A549 (cell line): ENCODE results near the gene F5. TPM values are rescaled to one million over a fixed set of nuclear protein-coding genes. Genes with fewer than 3 reads are reported as not detected.

Source experiments
- polyA plus RNA-seq, 4 experiments: library from polyadenylated mRNA; depleted of rRNA in 3 of 4; stranded (reverse); fragments of >200 nt; fragmentation: RNase III in 1 of 4; extraction: RNeasy Plus Mini Kit Qiagen cat#74134 plus additional on column Dnase treatment in 1 of 4; gene quantifications; 2 replicates in 3 of 4; 3 replicates in 1 of 4; pipeline ENCODE4 v1.2.3, GENCODE V29; 2011 to 2017
- small RNA-seq, 6 experiments: library from RNA; depleted of rRNA; stranded (forward); fragments of <200 nt; gene quantifications; one replicate each; pipeline ENCODE3, GENCODE V24; 2012

F5 gene
- polyA plus RNA-seq, 2 of the 4 experiments (the other 2 are of a cell fraction) = 0.04 to 0.36 TPM

Small RNA genes lying within 50 kb of the gene (small RNA-seq; reads per million reads assigned to genes)
- 0 reads per million in 6 experiments for gene AL021068.2

Other genes starting within 250 kb of the F5 start
- 29.6 and 39.5 TPM in 2 replicates for gene NME7, start 218.7 kb downstream of the F5 start, polyA plus RNA-seq (2011; rRNA removed)
- 53.5 to 62.3 TPM (median 57.7 TPM) in 3 replicates for gene NME7, start 218.7 kb downstream of the F5 start, polyA plus RNA-seq (2017; fragmentation: RNase III; extraction: RNeasy Plus Mini Kit Qiagen cat#74134 plus additional on column Dnase treatment)
- 20.9 and 29.6 TPM in 2 replicates for gene BLZF1, start 218.3 kb downstream of the F5 start, polyA plus RNA-seq (2011; rRNA removed)
- 15.6 to 16.2 TPM (median 15.6 TPM) in 3 replicates for gene BLZF1, start 218.3 kb downstream of the F5 start, polyA plus RNA-seq (2017; fragmentation: RNase III; extraction: RNeasy Plus Mini Kit Qiagen cat#74134 plus additional on column Dnase treatment)
- 0.26 and 0.35 TPM in 2 replicates for gene CCDC181, start 159.0 kb downstream of the F5 start, polyA plus RNA-seq (2011; rRNA removed)
- gene CCDC181, start 159.0 kb downstream of the F5 start, polyA plus RNA-seq (2017; fragmentation: RNase III; extraction: RNeasy Plus Mini Kit Qiagen cat#74134 plus additional on column Dnase treatment) = 0.14 to 0.26 TPM (median 0.20 TPM) in 3 replicates
- gene SLC19A2, start 100.5 kb downstream of the F5 start, polyA plus RNA-seq (2011; rRNA removed) = 11.7 and 13.3 TPM in 2 replicates
- 4.5 to 5.2 TPM (median 4.7 TPM) in 3 replicates for gene SLC19A2, start 100.5 kb downstream of the F5 start, polyA plus RNA-seq (2017; fragmentation: RNase III; extraction: RNeasy Plus Mini Kit Qiagen cat#74134 plus additional on column Dnase treatment)
- gene SELP, start 43.6 kb upstream of the F5 start, polyA plus RNA-seq (2011; rRNA removed) = not detected in 2 replicates
- gene SELP, start 43.6 kb upstream of the F5 start, polyA plus RNA-seq (2017; fragmentation: RNase III; extraction: RNeasy Plus Mini Kit Qiagen cat#74134 plus additional on column Dnase treatment) = not detected in 3 replicates
- gene SELL, start 125.1 kb upstream of the F5 start, polyA plus RNA-seq (2011; rRNA removed) = 0.22 and 0.39 TPM in 2 replicates
- 0.10 to 0.39 TPM (median 0.20 TPM) in 3 replicates for gene SELL, start 125.1 kb upstream of the F5 start, polyA plus RNA-seq (2017; fragmentation: RNase III; extraction: RNeasy Plus Mini Kit Qiagen cat#74134 plus additional on column Dnase treatment)
- gene SELE, start 147.6 kb upstream of the F5 start, polyA plus RNA-seq (2011; rRNA removed) = not detected in 2 replicates
- gene SELE, start 147.6 kb upstream of the F5 start, polyA plus RNA-seq (2017; fragmentation: RNase III; extraction: RNeasy Plus Mini Kit Qiagen cat#74134 plus additional on column Dnase treatment) = not detected in 3 replicates
- 7.2 and 11.4 TPM in 2 replicates for gene METTL18, start 208.4 kb upstream of the F5 start, polyA plus RNA-seq (2011; rRNA removed)
- gene METTL18, start 208.4 kb upstream of the F5 start, polyA plus RNA-seq (2017; fragmentation: RNase III; extraction: RNeasy Plus Mini Kit Qiagen cat#74134 plus additional on column Dnase treatment) = 7.3 to 7.8 TPM (median 7.5 TPM) in 3 replicates